ENCODE results near the gene CADM1.

Gene CADM1

DNA sequence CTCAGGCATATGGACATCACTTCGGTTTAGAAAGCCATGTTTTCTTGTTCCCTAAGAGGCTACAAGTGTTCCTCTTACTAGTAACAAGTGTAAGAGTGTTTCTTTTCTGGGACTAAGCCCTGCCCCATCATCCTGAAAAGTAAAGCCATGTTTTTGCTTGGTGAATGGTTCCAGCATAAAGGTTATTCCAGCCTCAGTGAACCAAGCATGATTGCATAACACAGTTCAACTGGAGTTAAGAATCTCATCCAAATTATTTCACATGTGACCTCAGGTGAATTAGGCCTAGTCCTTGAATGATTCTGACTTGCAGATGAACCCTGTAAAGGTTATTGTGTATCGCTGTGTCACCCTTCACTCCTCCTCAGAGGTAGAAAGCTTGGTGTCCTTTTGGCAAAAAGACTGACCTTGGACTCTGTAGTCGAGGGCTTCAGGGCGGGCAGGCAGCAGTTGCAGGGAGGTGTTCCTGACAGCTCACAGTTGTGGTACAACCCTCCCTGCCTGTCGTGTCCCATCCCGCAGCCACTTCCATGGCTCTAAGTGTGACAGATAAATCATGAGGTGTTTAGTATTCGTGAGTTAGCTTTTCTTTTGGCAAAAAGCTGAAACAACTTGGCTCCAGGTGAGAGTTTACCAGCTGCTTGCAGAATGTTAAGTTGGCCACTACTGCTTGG is 321.8 kb downstream of the CADM1 start:
- no peak for DNase-seq (ENCODE audit: low read depth)
- no peak overlapping the region for H3K4me3 ChIP-seq (ENCODE audit: low read depth, low read length)
- TF ChIP-seq, protein P1, sequence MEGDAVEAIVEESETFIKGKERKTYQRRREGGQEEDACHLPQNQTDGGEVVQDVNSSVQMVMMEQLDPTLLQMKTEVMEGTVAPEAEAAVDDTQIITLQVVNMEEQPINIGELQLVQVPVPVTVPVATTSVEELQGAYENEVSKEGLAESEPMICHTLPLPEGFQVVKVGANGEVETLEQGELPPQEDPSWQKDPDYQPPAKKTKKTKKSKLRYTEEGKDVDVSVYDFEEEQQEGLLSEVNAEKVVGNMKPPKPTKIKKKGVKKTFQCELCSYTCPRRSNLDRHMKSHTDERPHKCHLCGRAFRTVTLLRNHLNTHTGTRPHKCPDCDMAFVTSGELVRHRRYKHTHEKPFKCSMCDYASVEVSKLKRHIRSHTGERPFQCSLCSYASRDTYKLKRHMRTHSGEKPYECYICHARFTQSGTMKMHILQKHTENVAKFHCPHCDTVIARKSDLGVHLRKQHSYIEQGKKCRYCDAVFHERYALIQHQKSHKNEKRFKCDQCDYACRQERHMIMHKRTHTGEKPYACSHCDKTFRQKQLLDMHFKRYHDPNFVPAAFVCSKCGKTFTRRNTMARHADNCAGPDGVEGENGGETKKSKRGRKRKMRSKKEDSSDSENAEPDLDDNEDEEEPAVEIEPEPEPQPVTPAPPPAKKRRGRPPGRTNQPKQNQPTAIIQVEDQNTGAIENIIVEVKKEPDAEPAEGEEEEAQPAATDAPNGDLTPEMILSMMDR (IDR thresholded peaks at IDR 0.05; ENCODE audit: control insufficient read depth, extremely low read depth, insufficient read depth) = no peak

DNA sequence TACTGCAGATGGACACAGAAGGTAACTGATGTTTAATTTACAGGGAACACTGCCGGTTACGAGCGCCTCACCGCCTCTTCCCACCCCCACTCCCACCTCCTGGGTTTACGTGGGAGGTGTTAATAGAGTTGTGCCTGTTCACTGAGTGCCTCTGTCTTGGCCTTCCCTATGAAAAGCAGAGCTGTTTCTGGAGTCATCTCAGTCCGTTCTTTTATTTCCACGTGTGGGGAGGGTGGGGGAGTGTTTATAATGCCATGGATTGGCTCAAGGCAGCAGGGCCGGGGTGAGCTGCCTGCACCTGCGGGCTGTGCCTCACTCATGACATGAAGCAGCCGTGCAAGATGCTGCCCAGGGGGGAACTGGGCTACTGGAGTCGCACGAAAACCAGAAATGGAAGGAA is 322.7 kb downstream of the CADM1 start:
- no peak overlapping the region for H3K4me3 ChIP-seq (ENCODE audit: low read depth, low read length)
- TF ChIP-seq, protein P1 (IDR thresholded peaks at IDR 0.05; ENCODE audit: control insufficient read depth, extremely low read depth, insufficient read depth) = no peak
- no peak for DNase-seq (ENCODE audit: low read depth)

DNA sequence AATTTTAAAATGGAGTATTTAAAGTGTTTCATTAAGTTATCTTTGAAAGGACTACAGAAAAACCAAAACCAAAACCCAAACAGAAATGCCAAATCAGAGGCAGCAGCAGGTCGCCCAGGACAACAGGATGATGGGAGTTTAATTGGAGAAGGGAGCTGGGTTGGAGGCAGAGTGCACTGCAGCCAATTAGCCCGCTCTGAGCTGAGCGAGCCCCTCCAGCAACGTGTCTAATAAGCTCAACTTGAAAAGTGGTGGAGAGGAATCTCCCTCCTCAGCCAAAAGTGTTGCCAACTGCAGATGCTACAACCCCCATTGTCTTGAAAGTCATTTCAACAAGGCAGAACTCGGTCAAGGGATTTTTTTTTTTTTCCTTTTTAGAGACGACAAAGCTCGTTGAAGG is 323.9 kb downstream of the CADM1 start:
- no peak overlapping the region for H3K4me3 ChIP-seq (ENCODE audit: low read depth, low read length)
- TF ChIP-seq, protein P1 (IDR thresholded peaks at IDR 0.05; ENCODE audit: control insufficient read depth, extremely low read depth, insufficient read depth) = no peak
- DNase-seq (ENCODE audit: low read depth) = no peak

DNA sequence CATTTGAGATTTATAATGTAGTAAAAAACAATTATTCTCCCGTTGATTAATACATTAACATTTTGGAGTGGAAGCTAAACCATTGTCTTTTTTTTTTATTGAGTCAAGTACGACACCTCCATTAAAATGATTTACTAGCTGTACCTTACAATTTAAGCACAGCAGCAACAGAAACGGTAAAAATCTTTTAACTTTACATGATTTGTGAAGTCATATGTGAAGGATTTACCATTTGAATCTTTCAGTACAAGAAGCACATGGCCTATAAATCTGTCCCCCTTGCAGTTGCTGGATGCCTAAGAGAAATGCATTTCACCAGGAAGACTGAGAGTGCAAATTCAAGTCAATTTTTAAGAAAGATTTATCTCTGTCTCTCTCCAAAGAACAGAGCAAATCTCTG is 324.6 kb downstream of the CADM1 start:
- H3K4me3 ChIP-seq (ENCODE audit: low read depth, low read length) = no peak overlapping the region
- DNase-seq (ENCODE audit: low read depth) = no peak
- TF ChIP-seq, protein P1 (IDR thresholded peaks at IDR 0.05; ENCODE audit: control insufficient read depth, extremely low read depth, insufficient read depth) = no peak

DNA sequence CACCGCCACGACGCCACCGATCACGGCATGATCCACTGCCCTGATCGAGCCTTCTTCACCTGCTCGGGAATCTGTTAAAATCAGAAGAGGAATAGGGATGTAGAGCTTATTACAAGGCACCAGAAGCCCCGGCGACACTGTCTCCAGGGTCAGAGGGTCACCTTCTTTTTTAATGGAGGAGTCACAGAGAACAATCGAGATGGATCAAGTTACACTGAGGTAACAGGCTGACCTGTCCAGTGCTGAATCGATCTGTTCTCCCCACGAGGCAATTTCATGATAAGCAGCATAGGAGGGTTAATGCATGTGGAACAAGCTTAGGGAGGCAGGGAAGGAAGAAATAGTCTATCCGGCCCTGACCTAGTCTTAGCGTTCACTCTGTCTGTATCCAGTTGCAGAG is 325.5 kb downstream of the CADM1 start:
- no peak for DNase-seq (ENCODE audit: low read depth)
- TF ChIP-seq, protein P1 (IDR thresholded peaks at IDR 0.05; ENCODE audit: control insufficient read depth, extremely low read depth, insufficient read depth) = no peak
- no peak overlapping the region for H3K4me3 ChIP-seq (ENCODE audit: low read depth, low read length)

DNA sequence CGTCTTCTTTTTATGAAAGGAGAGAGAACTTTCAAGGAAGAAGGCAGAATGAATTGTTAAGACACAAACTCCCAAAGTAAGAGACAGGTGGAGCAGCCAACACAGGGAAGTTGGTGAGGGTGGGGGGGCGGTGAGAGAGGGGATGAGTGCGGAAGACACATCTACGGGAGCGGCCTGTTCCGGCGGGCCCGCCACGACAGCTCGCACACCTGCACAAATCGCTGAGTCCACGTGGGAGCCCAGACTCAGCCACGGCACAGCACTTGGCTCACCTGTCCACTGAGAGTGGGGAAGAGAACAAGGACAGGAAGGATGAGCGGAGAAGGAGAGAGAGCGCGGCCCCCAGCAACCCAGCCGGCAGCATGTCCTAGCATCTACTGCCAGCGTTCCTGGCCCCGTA is 331.1 kb downstream of the CADM1 start:
- DNase-seq (ENCODE audit: low read depth) = no peak
- TF ChIP-seq, protein P1 (IDR thresholded peaks at IDR 0.05; ENCODE audit: control insufficient read depth, extremely low read depth, insufficient read depth) = no peak
- no peak overlapping the region for H3K4me3 ChIP-seq (ENCODE audit: low read depth, low read length)

Measured in LNCaP clone FGC (cell line).